Suppressor macrophage (primary cell): ENCODE results near the gene FOXP2.
"Not testable (repeated sequence)": the region's sequence is repeated elsewhere in the genome, so short reads cannot be mapped to it uniquely, and the experiment has no call there.

Experiments
- DNase-seq, 4 experiments: peaks; one replicate each; pipeline ENCODE4 v3.0.0-alpha.2; 2020 to 2022

Gene FOXP2

DNA sequence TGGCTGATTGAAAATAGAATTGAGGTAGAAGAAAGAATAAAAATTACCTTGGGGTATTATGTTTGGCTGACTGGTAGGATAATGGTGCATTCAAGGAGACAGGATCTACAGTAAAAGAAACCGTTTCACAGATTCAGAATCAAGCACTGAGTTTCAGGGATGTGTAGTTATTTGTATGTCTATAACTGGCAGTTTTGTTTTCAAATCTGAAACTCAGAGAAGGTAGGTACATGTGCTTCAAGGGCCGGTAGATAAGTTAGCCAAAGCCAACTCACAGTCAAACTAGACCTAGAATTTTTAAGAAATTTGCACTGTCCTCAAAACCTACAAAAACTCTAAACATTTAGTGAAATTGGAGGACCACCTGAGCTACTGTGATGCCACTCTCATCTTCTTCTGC is 191.5 kb downstream of the FOXP2 start:
- no peak for DNase-seq

DNA sequence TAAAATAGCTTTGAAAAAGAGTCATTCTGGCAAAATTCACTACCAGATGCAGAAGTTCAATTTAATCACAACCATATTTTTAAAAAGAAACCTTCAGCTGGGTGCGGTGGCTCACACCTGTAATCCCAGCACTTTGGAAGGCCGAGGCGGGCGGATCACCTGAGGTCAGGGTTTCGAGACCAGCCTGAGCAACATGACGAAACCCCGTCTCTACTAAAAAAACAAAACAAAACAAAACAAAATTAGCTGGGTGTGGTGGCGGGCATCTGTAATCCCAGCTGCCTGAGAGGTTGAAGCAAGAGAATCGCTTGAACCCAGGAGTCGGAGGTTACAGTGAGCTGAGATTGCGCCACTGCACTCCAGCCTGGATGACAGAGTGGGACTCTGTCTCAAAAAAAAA is 194.2 kb downstream of the FOXP2 start:
- not testable (repeated sequence) for DNase-seq

- no peak for DNase-seq
These were observed 205.6 kb downstream of the FOXP2 start for GRCh38 chr7:114620208-114620607.

DNA sequence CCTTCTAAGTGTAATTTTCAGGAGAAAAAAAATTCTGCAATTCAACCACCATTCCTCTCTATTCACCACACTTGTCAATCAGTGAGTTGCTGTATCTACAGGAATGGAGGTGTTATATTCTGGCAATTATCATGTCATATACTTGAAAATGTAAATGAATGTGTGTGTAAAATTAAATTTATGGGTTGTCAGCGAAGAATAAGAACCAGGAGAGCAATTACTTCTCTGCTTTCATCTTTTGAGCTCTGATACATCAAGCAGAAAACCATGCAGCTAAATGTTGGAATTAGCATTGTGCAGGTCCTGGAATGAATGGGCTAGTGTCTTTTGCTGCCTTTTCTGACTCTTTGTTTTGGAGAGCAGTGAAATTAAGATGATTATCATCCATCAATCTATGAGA is 207.6 kb downstream of the FOXP2 start:
- no peak for DNase-seq

DNA sequence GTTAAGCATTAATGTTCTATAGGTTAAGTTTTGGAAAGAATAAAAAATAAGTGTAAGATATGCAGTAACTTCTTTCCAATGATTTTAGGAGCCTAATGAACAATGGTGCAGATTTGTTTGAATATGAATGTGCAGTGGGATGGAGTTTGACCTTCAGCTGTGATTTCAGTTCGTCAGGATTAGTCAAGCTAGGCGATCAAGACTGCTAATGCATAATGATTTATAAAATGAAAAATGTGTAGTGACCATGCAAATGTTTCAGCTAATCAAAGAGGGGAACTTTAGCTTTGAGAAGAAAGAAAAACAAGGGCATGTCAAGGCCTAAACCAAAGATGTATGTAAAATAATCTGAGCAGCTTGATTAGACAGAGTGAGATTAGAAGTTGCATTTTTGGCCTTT is 208.5 kb downstream of the FOXP2 start:
- no peak for DNase-seq

DNA sequence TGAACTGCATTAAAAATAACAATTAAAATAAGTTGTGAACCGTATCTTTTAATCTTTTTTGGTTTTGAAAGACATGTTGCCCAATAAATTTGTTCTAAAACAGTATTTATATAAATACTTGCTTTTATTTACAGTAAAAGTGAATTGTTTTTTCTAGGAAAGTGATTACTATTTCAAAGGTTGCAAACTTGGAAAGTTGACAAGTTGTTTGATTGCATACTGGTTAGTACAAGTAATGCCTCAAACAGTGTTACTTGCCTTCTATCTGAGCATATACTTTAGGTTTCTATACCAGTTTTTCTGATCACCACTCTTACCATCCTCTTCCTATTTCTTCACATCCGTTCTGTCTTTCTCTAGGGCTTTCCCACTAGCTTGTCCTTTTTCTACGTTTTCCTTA is 212.6 kb downstream of the FOXP2 start:
- DNase-seq: no peak

DNA sequence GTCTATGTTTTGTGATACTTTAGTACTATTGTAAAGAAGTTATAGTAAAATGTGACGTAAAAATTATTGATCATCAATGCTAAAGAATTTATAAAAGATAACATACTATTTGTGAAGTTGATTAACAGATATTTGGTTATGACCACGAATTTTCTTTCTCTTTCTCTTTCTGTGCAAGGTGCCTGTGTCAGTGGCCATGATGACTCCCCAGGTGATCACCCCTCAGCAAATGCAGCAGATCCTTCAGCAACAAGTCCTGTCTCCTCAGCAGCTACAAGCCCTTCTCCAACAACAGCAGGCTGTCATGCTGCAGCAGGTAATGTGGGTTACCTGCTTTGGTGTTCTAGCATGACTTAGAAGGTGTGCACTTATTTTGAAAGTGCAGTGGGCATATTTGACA is 213.7 kb downstream of the FOXP2 start:
- DNase-seq: no peak

DNA sequence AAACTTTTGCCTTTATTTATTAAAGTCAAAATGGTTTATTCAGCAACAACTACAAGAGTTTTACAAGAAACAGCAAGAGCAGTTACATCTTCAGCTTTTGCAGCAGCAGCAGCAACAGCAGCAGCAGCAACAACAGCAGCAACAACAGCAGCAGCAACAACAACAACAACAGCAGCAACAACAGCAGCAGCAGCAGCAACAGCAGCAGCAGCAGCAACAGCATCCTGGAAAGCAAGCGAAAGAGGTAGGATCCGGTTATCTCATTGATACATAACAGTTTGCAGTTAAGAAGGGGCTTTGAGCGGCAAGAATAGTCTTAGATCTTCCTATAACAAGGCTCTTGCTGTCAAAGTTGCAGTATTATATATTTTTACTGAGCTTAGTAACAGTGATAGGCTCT is 215.1 kb downstream of the FOXP2 start:
- DNase-seq: no peak

DNA sequence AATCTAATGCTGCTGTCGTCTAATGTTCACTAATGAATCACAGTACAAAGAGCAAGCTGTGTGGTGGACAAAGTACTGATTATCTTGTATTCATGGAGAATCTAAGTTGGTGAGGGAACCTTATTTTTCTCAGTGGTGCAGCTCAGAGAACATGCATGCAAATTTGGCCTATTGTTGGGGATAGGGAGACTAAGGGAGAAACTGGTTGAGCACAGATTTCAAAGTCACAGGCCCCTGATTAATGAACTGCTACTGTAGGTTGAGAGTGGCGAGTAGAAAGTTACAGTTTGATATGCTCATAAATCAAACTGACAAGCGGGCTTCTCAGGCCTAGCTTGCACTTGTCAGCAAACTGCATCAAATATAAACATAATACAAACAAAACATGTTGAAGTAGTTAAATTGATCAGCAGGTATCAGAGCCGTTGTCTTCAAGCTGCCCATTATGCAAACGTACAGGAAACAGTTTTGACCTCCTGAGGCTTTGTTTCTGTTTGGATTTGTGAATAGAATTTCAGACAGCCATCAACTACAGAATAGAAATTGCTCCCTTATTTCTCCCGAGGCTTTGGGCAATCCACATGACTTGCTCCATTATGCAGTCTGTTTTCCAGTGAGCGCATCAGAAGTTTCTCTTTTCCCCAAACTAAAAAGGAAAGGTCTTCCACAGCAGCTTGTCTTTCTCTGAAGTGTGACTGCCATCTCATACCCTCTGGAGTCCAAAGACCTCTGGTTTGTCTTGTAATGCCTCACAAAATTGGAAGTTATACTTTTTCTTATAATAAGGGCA is 215.8 kb downstream of the FOXP2 start:
- DNase-seq: no peak

- DNase-seq: no peak
These were observed 216.7 kb downstream of the FOXP2 start for GRCh38 chr7:114631249-114631822.

DNA sequence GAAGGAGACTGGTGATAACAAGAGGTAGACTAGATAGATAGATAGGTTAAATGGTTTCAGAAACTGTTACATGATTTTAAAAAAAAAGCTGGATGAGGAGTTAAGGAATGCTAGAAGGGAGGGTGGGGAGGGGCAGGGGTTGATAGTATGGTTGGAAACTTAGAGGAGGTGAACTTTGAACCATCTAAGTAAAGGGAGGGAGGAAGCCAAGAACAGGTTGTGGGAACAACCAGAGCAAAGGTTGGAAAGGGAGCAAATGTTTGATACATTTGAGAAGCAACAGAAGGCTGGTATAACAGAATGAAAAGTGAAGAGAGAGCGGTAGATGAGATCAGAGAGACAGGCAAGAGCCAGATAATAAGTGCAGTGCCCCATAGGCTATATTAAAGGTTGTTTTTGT is 224.8 kb downstream of the FOXP2 start:
- DNase-seq: no peak

GRCh38 chr7:114644455-114644854 is 229.8 kb downstream of the FOXP2 start:
- DNase-seq: no peak

GRCh38 chr7:114645451-114645850 is 230.8 kb downstream of the FOXP2 start:
- DNase-seq: no peak

- no peak for DNase-seq
These were observed 232.9 kb downstream of the FOXP2 start for GRCh38 chr7:114647518-114647917.

DNA sequence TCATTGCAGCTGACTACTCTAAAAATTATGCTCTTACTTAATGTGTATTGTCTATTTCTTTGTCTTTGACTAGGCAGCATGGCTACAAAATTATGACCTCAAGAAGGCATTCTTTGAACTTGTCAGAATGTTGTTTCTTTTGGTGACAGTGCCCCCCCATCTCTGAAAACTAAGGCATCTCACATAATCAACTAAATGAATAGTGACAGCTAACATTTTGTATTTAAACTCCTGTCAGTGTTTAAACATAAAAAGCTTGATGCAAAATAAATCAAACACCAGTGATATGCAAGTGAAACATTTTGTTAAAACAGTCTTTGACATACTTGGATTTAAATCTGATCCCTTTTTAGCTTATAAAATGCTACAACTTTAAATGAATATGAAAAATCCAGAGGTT is 233.5 kb downstream of the FOXP2 start:
- DNase-seq: no peak

DNA sequence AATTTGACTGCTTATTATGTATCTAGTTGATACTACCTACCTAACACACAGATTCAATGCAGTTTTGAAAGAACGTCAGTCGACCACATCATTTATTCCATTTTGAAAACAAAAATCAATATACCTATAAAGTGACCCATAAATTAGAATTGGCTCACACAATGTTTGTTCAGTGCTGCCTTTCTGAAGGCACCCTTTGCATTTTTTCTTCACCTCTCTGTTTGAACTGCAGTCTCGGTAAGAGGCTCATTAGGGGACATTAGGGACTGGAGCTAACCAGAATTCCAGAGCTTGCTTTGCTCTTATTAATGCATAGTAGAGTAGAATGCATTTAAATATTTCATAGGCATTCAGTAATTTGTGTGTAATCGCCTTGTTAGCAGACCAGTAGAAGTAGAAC is 234.1 kb downstream of the FOXP2 start:
- no peak for DNase-seq

DNA sequence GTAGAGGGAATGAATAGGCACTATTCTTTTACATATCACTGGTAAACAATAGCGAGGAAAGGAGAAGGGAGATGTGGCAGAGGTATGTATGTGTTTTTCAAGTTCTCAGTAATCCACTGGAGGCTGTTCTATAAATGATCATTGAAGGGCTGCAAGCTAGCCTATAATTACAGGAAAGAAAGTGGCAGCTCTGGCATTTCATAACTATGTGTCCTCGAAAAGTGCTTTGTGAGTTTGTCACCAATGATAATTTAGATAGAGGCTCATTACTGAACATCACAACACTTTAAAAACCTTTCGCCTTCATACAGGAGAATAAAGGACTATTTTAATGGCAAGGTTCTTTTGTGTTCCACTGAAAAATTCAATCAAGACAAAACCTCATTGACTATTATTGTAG is 235.1 kb downstream of the FOXP2 start:
- DNase-seq: no peak

DNA sequence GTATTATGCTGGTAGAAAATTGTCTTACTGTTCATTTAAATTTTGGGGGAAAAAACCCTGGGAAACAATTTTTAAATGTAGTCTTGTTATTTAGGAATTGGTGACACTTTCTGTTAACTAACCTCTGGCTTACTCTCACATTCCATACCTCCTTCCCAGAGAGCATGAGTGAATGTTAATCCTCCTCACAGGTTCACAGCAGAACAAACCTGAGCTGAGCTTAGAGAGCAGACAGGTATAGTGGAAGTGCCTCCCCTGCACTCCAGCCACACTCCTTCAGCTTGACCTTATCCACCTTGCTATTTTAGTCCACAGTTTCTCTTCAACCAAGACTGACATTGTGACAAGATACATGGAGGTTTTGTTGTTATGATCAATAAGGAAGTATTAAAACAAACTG is 235.9 kb downstream of the FOXP2 start:
- DNase-seq: no peak

DNA sequence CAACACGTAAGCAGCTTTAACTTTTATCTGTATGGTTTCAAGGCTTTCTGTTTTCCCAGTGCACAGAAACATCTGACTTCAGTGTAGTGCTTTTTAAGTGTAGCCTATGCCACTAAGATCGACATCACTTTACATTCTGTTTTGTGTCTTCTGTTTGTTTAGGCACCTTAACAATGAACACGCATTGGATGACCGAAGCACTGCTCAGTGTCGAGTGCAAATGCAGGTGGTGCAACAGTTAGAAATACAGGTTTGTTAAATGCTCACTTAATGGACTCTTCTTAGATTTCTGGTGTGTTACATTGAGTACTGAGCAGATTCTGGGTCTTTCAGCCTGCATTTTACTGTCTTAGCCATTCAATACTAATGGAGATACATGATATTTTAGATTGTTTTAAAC is 237.4 kb downstream of the FOXP2 start:
- DNase-seq: no peak

DNA sequence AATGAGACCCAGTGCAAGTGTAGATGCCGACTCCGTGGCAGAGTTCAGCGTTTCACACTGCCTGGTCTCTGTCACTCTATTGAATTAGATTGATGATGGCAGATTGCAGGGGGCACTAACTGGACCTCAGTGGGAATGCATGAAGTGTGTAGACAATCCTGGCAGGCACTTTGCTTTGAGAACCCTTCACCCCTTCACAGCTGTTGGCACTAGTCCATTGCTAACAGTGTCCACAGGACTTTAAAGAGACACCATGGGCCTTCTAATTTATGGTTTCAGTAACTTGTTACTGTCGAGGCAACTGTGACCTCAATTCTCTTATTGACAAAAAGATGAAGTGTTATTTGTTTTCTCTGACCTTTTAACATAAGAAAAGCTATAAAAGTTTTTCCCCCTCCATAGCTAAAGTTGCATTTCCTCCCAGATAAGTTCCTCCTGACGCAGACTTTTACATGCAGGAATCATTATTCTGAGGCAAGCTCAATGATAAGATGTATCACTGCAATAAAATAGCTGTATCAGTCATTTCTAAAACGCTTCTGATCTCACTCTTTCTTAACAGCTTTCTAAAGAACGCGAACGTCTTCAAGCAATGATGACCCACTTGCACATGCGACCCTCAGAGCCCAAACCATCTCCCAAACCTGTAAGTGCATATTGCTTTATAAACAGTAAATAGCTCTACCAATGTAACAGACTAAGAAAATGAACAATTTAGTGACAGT is 238.9 kb downstream of the FOXP2 start:
- DNase-seq: no peak

- no peak for DNase-seq
These were observed 241.9 kb downstream of the FOXP2 start for GRCh38 chr7:114656466-114656865.

DNA sequence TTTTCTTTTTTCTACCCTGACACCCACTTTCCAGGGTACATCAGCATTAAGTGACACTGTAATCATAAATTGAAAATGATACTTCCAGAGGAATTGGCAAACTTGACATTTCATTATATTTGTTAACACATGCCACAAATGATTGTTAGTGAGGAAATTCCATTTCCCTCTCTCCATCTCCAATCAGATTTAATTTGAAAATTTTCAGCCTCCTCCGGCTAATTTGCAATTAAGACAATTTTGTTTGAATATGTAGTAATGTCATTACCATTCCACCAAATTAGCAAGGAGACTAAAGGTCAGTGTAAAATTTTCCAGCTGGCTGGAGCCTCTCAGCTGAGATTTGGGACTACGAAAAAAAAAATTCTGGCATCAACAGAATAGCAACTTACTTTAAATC is 242.7 kb downstream of the FOXP2 start:
- no peak for DNase-seq

DNA sequence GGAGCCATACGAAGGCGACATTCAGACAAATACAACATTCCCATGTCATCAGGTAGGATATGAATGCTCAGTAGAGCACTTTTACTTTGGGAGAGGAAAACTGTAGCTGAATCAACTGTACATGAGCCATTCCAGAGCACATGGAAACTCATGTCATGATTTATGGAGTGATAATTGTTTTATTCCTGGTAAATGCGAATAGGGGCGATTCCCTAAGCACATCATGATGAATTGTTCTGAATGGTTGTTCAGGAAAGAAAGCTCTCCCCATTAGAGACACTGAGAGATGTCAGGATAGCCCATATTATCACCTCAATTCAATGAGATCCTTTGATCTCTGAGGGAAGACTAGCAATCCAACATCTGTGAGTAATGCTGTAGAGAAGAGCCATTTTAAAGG is 243.6 kb downstream of the FOXP2 start:
- no peak for DNase-seq
